Stimulated activated naive CD4-positive, alpha-beta T cell treated with Interleukin-2 at 50 U/mL for 16 hours (primary cell): Measurements from ENCODE around the gene TPST1.
"Not testable (repeated sequence)": the region's sequence is repeated elsewhere in the genome, so short reads cannot be mapped to it uniquely, and the experiment has no call there.

ENCODE experiments used
- DNase-seq: peaks from one replicate; lab custom pipeline; 2025; lab: John Stamatoyannopoulos, UW

TPST1 gene

GRCh38 chr7:66331883-66332282 is 126.7 kb downstream of the TPST1 start:
- DNase-seq: no peak

DNA sequence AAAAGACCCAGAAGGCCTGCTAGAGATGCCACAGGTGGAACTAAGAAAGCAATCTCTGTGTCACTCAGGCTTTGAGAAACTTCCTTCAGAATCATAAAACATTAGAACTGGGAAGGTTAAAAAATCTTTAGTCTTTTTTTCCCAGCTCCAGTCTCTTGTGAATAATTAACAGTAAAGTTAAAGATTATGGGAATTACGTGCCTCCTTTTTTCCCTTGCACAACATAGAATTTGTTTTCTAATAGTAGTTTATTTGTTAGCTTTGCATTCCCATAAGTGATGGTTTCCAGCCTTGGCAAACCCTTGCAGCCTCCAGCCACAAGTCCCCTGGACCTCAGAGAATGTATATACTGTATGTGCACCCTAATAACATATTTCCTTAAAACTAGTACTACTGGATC is 128.3 kb downstream of the TPST1 start:
- DNase-seq: no peak

DNA sequence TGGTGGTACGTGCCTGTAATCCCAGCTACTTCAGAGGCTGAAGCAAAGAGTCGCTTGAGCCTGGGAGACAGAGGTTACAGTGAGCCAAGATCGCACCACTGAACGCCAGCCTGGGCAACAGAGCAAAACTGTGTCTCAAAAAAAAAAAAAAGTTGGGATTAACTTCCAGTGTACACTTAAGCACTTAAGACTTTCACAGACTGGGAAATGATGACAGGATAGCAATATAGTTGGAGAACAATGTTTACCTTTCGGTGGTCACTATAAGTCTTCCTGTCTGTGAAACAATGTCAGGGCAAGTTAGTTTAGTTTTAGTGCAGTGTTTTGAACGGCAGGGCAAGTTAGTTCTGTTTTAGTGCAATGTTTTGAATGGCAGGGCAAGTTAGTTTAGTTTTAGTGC is 130.2 kb downstream of the TPST1 start:
- no peak for DNase-seq

- DNase-seq: no peak
Measured at GRCh38 chr7:66336760-66337159, 131.6 kb downstream of the TPST1 start.

DNA sequence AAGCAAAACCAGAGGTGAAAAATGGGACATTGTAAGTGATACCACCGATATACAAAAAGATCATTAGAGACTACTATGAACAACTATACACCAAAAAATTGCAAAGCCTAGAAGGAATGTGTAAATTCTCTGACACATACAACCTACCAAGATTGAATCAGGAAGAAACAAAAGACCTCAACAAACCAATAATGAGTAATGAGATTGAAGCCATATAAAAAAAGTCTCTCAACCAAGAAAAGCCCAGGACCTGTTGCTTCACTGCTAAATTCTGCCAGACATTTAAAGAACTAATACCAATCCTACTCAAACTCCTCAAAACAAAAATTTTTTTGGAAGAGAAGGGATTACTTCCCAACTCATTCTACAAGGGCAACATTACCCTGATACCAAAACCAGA is 134.0 kb downstream of the TPST1 start:
- no peak for DNase-seq

DNA sequence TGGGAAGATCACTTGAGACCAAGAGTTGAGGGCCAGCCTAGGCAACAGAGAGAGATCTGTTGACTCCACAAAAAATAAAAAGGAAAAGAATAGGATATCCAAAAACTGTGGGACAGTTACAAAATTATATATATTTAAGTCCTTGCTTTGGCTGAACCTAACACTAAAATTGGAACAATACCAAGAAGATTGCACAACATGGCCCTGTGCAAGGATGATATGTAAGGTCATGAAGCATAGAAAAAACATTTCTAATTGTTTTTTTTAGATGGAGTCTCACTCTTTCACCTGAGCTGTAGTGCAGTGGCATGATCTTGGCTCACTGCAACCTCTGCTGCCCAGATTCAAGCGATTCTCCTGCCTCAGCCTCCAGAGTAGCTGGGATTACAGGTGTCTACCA is 139.0 kb downstream of the TPST1 start:
- no peak for DNase-seq

DNA sequence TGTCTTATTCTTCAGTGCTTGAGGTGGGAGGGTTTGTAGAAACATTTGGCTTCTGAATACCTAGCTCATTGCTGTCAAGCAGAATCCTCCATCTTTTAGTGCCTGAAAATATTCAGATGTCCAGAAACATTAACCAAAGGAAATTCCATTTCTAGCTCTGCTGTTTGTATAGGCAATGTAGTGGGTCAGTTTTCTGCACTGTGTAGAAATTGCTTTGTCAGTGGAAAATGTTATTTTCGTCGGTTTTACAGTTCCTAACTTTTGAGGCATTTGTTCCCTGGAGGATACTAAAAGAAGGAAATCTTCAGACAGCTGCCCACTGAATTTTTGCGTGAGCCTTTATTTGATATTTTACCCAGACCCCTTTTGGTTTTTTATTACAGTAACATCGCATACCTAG is 143.4 kb downstream of the TPST1 start:
- no peak for DNase-seq

DNA sequence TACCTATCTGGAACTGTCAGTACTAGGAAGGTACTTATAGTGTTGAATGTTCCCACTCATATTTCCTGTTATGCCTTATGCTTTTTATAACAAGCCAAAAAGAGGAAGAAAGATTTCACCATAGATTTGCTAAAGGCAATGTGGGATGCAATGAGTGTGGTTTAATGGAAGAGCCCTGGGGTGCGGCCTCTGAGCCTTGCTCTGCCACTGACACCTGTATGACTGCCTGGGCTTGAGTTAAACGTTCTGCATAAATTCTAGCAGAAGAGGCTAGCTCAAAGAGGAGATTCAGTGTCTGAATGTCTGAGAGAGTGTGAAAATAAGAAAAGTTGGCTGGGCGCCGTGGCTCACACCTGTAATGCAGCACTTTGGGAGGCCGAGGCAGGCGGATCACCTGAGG is 143.8 kb downstream of the TPST1 start:
- no peak for DNase-seq

GRCh38 chr7:66352071-66352470 is 146.9 kb downstream of the TPST1 start:
- no peak for DNase-seq

- DNase-seq: no peak
Measured at GRCh38 chr7:66353547-66353946, 148.4 kb downstream of the TPST1 start.

- DNase-seq: no peak
Measured at GRCh38 chr7:66355756-66356155, 150.6 kb downstream of the TPST1 start.

- DNase-seq: no peak
Measured at GRCh38 chr7:66356277-66356721, 151.2 kb downstream of the TPST1 start.

DNA sequence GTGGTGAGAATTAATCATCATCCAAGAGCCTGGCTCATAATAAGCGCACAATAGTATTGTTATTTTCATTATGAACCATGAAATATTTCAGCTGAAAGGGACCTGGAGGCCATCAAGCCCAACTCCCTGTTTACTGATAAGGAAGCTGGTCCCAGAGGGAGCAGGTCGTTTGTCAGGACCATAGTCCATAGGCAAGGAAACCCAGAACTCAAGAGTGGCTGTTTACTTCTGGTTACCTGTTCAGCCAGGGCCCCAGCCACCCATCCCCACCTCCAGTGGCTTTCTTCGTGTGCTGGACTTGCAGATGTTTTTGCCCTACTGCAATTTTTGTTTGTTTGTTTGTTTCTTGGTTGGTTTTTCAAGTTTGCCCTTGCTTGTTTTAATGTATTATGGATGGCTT is 152.0 kb downstream of the TPST1 start:
- DNase-seq: no peak

DNA sequence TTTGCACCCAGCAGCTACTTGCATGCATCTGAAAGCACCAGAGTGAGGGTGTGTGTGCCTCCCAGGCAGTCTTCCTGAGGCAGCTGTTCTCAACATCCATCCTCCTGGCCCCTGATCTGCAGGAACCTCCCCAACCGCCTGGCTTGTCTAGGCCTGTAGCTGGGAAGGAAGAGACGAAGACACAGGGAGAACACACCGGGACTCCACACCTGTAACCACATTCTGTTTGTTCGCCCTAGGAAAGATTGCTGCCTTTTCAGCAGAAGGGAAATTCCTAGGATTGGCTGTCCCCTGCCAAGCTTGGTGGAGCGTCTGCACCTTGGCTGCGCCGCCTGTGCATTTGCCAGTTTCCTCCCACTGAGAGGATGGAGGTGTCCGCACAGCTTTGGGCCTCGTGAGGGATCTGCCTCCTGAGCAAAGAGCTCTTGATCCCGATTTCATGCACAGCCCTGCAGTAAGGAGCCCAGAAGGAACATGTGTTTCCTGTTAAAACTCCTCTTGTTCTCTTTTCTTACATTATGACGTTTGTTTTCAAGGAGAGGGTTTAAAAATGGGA is 154.6 kb downstream of the TPST1 start:
- no peak for DNase-seq

- no peak for DNase-seq
Measured at GRCh38 chr7:66362136-66362535, 157.0 kb downstream of the TPST1 start.

GRCh38 chr7:66363635-66364034 is 158.5 kb downstream of the TPST1 start:
- no peak for DNase-seq

DNA sequence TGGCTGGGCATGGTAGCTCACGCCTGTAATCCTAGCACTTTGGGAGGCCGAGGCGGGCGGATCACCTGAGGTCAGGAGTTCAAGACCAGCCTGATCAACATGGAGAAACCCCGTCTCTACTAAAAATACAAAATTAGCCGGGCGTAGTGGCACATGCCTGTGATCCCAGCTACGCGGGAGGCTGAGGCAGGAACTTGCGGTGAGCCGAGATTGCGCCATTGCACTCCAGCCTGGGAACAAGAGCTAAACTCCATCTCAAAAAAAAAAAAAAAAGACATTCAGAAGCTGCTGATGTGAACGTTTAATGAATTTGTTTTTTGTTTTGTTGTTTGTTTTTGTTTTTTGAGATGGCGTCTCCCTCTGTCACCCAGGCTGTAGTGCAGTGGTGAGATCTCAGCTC is 159.9 kb downstream of the TPST1 start:
- DNase-seq: not testable (repeated sequence)

GRCh38 chr7:66371096-66371824 is 166.1 kb downstream of the TPST1 start:
- no peak for DNase-seq

DNA sequence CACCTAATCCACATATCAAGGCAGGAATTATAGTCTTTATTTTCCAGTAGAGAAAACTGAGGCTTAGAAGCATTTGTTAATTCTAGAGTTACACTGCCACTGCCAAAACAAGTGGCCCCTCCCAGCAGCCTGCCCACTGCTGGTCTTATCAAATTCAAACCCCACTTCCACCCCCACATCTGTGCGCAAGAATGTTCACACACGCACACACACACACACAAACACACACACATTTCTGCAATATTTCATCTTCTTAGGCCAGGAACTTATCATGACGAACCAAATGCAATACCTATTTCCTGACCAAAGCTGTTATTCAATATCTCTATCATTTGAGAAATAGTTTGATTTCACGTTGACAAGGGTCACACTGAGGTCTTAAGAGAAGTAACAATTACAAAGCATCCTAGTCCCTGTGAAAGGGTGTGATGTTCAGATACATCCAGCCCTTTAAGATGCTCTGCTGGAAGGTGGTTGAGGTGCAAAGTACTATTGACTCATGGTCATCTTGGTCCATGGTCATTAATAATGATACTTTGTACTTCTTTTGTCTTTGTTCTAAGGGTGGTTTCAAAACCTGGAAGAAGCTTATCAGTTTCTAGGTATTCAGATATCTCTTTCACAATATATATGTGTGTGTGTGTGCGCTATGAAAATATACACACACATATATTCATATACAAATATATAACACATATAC is 169.2 kb downstream of the TPST1 start:
- DNase-seq: not testable (repeated sequence)

DNA sequence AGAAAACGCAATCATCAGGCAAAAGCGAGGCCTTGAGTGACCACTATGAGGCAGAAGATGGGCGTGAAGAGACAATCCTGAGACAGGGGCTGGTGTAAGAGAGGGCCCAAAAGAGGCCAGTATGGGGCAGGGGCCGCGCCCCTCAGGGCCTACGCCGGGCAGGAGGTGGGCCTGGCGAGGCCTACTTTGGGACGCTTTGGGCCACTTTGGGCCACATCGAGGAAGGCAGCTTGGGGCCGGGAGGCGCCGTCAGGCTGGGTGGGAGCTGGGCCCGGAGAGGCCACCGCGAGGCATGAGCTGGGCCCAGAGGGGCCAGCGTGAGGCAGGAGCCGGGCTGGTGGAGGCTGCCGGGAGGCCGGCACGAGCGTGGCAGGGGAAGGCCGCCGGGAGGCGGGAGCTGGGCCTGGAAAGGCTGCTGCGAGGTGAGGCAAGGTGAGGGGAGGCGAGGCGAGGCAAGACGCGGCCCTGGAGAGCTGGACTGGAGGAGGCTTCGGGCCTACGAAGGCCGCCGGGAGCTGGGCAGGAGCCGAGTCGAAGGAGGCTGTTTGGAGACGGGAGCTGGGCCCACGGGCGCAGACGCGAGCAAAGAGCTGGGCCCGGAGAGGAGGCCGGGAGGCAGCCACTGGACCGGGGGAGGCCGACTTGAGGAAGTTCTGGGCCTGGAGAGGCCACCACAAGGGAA is 171.3 kb downstream of the TPST1 start:
- no peak for DNase-seq

DNA sequence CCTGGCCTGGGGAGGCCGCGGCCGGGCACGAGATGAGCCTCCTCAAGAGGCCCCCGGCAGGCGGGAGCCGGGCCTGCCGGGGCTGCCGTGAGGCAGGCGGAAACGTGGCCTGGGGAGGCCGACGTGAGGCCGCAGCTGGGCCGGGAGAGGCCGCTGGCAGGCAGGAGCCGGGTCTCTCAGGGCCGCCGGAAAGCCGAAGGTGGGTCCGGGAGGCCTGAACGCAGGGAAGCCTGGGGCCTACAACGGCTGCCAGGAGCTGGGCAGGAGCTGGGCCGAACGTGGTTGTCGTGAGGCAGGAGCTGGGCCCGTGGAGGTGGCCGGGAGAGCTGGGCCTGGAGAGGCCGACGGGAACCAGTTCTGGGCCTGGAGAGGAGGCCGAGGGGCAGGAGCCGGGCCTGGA is 171.9 kb downstream of the TPST1 start:
- DNase-seq: no peak

DNA sequence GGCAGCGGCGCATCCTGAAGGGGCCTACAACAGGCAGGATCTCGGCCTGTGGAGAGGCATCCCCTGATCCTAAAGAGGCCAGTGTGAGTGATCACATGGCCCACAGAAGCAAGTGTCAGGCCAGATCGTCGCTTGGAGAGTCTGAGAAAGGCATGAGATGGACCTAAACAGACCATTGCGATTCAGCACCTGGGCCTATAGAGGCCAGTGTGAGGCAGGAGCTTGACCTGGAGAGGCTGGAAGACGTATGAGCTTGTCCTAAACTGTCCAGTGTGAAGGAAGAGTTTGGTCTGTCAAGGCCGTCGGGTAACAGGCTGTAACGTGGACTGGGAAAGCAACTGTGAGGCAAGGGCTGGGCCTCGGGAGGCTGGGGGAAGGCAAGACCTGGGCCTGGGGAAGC is 172.6 kb downstream of the TPST1 start:
- no peak for DNase-seq
